Measurements from ENCODE around the gene ABCC9.
"Not testable (repeated sequence)": the region's sequence is repeated elsewhere in the genome, so short reads cannot be mapped to it uniquely, and the experiment has no call there.

Gene ABCC9

GRCh38 chr12:21788089-21788983 is 152.9 kb downstream of the ABCC9 start:
- TF ChIP-seq CTCF (IDR thresholded peaks at IDR 0.05; ENCODE audit: low read depth, low read length, missing control alignments), result no peak
- no peak for DNase-seq (ENCODE audit: extremely low read depth, low read depth)
- no peak overlapping the region for H3K4me3 ChIP-seq (replicated peaks; ENCODE audit: low read depth, low read length)

DNA sequence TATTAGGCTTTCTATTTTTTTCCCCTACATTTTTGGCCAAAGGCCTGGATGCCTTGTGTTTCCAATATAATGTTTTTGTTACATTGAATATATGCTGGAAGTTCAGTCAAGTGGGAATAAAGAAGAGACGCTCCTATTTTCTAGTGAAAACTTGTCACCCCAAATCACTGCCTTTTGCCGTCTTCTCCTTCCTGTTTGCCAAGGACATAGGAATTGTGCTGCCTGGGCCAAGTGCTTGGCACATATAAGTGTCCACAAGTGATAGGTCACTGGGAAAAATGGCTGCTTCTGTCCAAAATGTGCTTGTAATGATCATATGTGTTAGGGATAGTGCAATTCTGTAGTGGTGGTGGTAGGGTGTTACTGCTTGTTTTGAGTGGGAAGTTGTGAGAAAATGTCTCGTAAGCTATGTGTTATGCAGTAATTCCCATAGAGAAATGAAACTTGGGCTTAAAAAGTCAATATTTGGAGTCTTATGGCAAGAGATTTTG is 155.1 kb downstream of the ABCC9 start:
- H3K4me3 ChIP-seq (replicated peaks; ENCODE audit: low read depth, low read length), result no peak overlapping the region
- no peak for DNase-seq (ENCODE audit: extremely low read depth, low read depth)
- no peak for TF ChIP-seq CTCF (IDR thresholded peaks at IDR 0.05; ENCODE audit: low read depth, low read length, missing control alignments)

DNA sequence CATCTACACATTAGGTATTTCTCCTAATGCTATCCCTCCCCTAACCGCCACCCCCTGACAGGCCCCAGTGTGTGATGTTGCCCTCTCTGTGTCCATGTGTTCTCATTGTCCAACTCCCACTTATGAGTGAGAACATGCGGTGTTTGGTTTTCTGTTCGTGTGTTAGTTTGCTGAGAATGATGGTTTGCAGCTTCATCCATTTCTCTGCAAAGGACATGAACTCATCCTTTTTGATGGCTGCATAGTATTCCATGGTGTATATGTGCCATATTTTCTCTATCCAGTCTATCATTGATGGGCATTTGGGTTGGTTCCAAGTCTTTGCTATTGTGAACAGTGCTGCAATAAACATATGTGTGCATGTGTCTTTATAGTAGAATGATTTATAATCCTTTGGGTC is 158.5 kb downstream of the ABCC9 start:
- not testable (repeated sequence) for H3K4me3 ChIP-seq (replicated peaks; ENCODE audit: low read depth, low read length); DNase-seq (ENCODE audit: extremely low read depth, low read depth)

DNA sequence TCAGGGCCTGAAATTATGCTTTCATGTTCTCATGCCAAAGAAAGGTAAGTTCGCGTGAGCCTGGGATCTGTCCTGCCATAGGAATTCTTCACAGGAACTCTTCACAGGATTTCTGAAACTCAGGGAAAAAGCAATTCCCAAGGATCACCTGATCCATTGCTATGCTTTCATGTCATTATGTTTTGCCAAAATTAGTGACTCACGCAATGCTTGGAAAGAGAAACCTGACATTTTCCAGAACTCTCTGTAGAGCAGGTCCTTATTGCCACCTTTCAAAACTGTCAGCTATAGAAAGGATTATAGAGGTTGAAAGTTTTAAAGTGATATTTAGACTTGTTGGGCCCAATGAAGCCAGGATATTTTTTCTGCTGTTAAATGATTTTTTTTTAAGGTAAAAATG is 160.4 kb downstream of the ABCC9 start:
- DNase-seq (ENCODE audit: extremely low read depth, low read depth), result no peak
- TF ChIP-seq CTCF (IDR thresholded peaks at IDR 0.05; ENCODE audit: low read depth, low read length, missing control alignments), result no peak
- H3K4me3 ChIP-seq (replicated peaks; ENCODE audit: low read depth, low read length), result no peak overlapping the region

DNA sequence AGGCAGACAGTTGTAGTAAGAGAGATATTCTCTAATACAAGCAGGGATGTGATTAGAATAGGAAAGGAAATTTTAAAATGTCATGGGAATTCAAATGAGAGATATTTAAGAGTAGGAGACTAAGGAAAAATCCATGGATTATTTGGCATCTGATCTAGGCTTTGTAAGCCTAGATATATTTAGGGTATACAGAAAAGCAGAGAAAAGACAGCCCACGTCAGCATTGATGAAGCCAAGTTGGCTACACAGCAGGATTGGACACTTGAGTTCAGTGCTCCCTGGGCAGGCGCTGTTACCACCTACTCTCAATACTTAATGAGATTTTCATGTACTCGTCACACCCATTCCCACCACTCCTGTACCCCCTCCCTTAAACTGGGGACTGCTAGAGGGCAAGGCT is 165.1 kb downstream of the ABCC9 start:
- no peak for DNase-seq (ENCODE audit: extremely low read depth, low read depth)
- H3K4me3 ChIP-seq (replicated peaks; ENCODE audit: low read depth, low read length), result no peak overlapping the region
- TF ChIP-seq CTCF (IDR thresholded peaks at IDR 0.05; ENCODE audit: low read depth, low read length, missing control alignments), result no peak

DNA sequence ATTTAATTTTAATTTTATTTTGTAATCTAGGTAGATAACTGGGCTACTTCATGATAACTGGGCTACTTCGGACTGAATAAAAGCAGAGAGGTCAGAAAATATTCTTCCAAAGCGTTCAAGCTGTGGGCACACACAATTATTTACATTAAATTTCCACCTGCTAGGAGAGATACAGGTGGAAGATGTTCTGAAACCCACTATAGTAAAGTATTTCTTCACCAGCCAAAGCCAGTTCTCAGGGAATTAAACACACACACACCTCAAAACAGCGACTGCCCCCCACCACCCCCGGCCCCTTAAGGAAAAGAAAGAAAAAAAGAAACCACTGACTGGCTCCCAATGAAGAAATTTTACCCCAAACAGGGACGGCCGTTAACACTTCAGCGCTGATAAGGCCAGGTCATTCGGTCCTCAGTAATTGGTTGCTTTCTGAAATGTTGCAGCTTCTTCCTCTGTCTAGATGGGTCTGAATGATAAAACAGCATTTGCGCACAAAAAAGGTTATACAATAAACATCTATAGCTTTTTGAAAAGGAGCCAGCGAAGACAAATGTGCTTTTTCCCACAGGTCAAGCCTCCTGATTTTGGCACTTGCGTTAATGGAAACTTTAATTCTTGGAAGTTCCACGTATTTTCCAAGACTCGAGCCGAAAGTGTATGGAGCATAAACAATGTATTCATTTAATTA is 165.9 kb downstream of the ABCC9 start:
- H3K4me3 ChIP-seq (replicated peaks; ENCODE audit: low read depth, low read length), result peak overlapping the region; percentile 45; the same call in 1 of the 2 replicates
- no peak for TF ChIP-seq CTCF (IDR thresholded peaks at IDR 0.05; ENCODE audit: low read depth, low read length, missing control alignments)
- no peak for DNase-seq (ENCODE audit: extremely low read depth, low read depth)
